ENCODE data around the gene ERP27.

GRCh38 chr12:14946861-14947260 lies 8.5 kb upstream of the ERP27 start:
- no peak for TF ChIP-seq POLR2AphosphoS5 (IDR thresholded peaks at IDR 0.05)
- TF ChIP-seq CTCF (IDR thresholded peaks at IDR 0.05 in 8 of 11, conservative IDR thresholded peaks at IDR 0.05 in 3 of 11) = no peak
- no peak for TF ChIP-seq POLR2A (IDR thresholded peaks at IDR 0.05)
